NCI-H146 treated with DMSO at 0.1 percent for 48 hours (cell line): ENCODE data around the gene TMEM164.

ENCODE experiments used
- DNase-seq: peaks from one replicate; lab custom pipeline; 2025; ENCODE audit not compliant: unreplicated experiment; lab: John Stamatoyannopoulos, UW

Gene TMEM164

DNA sequence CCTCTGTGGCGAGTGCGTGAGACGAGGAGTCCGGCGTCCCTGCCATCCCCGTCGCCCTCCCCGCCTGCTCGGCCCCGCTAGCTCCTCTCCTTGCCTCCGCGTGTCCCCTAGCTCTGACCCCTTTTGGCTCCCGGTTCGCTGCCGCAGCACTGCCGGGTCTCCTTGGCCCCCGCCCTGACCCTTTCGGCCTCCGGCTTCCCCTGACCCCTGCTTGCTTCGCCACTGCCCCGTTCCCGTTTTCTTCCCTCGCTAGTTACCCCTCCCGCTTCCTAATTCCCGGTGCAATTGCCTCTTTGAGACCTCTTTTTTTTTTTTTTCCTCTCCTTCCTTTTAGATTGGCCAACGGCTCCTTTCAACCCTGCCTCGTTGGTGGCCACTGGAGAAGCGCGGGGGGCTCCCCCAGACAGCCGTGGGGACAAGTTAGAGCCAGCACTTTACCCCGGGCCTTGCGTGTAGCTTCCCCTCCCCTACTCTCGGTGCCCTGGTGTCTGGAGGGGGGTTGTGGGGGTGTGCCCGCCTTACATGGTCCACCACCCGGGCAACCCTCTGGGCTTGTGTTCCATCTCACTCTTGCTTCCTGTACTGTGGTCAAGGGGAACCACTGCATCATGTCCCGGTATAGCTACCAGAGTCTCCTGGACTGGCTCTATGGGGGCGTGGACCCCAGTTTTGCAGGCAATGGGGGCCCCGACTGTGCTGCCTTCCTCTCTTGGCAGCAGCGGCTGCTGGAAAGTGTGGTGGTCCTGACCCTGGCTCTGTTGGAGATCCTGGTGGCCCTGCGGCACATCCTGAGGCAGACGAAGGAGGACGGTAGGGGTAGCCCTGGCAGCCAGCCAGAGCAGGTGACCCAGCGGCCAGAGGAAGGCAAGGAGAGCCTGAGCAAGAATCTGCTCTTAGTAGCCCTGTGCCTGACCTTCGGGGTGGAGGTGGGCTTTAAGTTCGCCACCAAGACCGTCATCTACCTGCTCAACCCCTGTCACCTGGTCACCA, 548 bp downstream of the TMEM164 start:
- DNase-seq: peak; percentile 42

DNA sequence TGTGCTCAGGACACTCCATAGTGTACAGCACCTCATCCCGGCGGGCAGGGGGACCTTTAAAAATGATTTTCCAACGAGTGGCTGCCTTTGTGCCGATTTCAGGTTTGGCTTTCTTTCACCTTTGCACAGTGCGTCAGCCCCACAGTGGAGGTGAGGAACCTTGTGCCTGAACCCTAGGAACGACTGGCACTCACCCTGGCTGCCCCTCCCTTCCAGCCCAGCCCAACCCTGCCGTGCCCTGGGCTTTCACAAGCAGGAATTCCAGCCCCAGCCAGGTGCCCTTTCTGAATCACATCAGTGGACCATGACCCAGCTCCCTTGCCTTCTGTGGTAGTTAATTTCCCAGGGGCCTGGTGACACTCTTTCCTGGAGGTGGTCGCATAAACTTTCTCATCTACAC, 1.3 kb downstream of the TMEM164 start:
- no peak for DNase-seq

DNA sequence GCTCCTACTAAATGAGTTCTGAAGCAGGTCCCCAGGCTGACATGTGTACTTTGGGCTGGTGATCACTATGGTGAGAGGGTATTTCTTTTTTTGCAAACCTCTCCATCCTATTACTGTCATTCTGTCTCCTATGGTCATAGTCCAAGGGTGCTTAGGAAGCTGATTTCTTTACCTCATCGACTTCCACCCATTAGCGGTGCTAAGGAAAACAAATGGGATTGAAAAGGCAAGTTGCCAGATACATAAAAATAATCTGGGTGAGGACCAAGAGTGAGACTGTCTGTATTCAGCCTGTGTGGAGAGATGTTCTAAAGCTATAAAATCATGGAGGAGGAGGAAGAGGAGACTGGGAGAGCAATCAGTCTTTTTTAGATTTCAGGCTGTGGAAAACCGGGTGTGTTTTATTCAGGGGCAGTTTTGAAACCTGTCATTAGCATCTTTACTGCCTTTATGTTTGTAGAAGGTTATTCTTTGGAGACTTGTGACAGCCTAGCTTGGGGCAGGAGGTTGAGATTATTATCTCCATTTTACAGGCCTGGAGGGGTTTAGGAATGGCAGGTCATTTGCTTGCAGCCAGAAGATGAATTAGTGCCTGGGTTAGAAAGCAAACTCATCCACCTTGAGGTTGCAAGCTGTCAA, 1.9 kb downstream of the TMEM164 start:
- no peak for DNase-seq

DNA sequence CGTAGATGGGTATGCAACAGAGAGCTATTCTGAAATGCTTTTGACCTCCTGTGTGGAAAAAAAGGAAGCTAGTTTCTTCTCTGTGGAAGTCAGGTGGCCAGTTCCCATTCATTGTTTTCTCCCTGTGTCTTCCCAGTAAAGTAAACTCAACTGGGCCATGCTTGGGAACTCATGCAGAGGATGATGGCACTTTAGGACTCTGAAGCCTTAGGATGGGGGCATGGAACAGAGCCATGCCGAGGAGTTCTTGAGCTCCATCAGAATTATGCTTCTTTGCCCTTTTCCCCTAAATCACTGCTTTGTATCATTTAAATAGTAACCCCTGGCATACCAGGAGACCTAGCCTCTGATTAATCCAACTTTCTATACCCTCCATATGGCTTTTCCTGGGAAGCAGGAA, 3.2 kb downstream of the TMEM164 start:
- no peak for DNase-seq

DNA sequence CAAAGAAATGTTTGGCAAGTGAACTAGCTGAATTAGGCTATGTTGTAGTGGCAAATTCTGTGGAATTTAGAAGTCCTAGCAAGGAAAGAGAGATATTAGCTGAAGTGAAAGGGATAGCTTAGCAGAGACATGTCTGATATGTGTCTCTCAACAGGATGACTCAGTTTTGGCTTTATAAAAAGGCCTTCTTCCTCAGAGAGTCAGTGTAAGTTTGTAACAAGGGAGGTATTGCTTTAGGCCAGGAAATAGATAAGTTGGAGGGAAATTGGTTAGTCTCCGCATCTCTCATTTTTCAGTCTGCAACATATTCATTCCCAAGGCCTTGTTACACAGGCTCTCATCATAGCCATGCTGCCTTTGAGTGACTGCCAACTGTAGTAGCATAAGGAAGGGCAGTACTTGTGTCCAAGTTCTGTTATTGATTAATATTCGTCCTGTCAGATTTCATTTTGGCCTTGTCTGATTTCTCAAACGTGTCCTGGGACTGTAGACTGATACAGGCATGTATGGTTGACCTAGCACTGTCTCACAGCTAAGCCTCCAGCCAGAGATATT, 4.0 kb downstream of the TMEM164 start:
- no peak for DNase-seq

DNA sequence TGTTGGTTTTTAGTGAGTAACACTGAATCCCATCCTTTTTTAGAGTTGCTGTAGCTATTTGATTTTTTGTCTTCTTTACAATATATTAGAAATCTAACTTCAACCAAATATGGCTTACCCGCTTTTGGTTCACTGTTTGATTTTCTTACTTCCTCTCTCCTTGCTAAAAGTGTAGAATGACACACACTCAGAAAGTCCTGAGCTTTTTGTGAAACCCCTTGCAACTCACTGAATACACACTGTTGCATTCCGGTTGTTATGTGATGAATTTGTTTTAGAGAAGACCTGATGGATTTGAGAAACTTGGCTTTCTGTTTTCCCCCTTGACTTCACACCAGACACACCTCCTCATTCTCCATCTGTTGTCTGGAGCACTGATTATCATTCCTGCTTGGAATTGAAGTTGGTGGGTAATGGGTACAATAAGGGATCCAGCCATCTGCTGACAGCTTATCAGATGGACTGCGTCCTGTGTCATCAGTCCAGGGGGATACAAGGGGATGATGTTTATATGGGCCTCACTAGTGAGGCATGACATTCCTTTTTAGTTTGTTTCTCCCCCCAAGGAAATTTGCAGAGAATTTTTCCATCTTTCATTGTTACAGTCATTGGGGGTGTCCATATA, 5.2 kb downstream of the TMEM164 start:
- DNase-seq: no peak

DNA sequence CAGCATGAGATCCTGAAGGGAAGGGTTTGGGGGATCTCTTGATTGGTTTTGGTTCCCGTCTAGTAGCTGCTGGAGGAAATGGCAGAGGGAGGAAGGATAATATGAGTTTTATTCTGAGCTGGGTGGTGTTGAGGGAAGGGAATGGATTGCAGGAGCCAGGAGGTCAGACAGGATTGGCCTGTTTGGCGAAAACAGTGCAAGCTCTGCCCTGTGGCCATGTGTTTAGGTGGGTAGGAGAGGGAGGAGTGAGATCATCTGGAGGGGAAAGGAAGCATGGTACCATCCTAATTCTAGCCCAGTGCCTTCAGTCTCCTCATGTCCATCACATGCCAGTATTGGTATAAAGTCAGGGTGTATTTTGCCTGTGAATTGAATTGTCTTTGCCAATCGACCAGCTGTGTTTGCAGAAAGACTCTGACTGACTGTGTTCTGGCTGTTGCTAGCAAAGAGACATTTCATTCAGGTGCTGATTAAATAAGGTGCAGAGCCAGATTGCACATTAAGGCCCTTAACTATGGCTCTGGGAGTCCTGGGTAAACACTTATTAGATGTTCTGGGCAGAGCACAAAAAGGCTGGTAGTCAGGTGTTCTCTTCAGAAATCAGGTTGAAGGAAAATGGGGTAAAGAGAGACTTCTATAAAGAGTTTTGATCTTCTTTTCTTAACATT, 10.0 kb downstream of the TMEM164 start:
- DNase-seq: peak; percentile 82

DNA sequence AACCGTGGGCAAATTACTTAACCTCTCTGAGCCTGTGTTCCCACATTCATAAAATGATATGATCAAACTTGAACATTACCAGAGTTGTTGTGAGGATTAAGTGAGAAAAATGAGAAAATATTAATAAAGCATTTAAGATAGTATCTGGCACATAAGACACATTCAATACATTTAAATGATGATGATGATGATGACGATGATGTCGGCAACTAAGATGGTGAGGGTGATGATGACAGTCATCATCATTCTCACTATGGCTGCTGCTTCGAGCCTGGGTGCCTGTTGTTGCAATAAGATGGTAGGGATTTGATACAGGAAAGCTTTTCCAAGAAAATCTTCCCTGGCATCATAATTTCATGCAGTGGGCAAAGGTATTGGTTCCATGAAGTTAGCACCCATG, 11.1 kb downstream of the TMEM164 start:
- no peak for DNase-seq

DNA sequence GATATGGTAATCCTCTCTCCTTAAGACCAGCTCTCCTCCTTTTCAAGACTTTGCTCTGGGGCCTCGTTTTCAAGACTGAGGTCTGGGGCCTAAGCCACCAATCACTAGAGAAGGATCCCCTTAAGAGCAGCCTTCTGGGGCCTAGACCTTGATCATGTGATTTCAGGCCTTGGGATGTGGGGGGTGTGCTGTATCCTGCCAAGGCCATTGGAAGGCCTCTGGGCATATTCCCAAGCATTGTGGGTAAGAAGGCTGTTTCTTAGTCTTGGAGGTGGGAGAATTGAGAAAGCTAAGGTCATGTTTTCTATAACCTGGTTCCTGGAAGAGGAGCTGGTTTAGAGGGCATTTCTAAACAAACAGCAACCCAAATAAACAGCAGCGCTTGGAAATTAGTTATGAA, 12.1 kb downstream of the TMEM164 start:
- DNase-seq: no peak

DNA sequence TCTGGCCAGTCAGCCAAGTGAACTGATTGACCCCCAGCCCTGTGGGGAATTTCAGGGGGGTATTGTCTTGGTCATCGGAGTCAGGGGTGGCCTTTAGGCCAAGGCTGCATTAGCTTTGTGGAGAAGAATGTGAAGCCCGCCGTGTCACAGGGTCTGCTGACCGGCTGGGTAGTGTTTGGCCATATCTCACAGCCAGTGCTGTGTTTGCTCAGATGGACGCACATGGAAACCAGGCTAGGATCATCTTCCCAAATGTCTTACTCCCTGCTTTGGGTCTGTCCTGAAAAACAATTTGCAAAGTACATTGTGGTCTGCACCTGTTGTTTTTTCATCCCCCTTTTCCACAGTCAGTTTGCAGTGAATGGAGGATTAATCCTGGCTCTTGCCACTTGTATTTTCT, 13.0 kb downstream of the TMEM164 start:
- DNase-seq: no peak

DNA sequence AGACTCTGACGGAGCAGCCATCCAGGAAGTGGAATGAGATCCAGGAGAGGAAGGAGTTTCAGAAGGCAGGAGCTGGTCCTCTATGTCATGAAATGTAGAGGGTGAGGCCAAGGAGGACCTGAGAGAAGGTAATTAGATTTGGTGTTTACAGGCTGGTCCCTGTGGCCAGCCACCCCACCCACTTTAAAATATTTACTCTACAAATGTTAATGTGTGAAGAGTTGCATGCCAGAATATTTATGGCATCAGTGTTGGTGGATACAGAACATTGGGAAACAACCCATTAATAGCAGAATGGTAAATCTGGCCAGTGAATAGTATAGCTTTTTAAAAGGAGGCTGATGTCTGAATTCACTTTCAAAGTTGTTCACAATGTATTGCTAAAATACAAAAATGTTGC, 17.6 kb downstream of the TMEM164 start:
- DNase-seq: no peak

DNA sequence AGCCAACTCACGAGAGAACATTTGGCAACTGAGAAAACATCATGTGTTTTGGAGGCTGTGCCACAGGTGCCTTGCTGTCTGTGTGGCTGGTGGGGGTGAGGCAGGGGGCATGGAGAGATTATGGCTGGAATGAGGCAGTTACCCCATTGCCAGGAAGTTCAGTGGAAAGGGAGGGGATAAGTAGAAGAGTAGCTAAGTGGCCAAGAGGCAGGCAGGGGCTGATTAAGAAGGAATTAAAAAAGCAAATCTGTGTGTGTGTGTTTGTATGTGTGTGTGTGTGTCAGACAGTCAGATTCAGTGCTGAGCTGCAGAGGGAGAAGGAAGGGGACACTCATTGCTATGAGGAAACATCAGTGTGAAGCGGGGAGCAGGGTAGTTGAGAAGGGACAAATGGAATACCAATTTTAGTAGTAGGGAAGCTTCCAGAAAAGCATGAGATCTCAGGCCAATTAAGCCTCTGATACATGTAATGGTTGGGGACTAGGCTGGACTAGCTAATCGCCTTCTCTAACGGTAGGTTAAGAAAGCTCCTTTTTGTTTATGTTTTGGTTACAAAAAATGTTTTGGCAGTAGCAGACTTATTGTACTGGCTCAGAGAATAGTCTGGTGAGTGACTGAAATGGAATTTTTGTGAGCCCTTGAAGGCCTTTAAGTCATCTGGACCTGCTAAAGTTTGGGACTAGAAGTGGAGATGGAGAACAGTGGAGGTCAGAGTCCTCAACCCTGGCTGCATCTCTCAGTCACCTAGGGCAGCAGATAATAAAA, 18.5 kb downstream of the TMEM164 start:
- DNase-seq: no peak

DNA sequence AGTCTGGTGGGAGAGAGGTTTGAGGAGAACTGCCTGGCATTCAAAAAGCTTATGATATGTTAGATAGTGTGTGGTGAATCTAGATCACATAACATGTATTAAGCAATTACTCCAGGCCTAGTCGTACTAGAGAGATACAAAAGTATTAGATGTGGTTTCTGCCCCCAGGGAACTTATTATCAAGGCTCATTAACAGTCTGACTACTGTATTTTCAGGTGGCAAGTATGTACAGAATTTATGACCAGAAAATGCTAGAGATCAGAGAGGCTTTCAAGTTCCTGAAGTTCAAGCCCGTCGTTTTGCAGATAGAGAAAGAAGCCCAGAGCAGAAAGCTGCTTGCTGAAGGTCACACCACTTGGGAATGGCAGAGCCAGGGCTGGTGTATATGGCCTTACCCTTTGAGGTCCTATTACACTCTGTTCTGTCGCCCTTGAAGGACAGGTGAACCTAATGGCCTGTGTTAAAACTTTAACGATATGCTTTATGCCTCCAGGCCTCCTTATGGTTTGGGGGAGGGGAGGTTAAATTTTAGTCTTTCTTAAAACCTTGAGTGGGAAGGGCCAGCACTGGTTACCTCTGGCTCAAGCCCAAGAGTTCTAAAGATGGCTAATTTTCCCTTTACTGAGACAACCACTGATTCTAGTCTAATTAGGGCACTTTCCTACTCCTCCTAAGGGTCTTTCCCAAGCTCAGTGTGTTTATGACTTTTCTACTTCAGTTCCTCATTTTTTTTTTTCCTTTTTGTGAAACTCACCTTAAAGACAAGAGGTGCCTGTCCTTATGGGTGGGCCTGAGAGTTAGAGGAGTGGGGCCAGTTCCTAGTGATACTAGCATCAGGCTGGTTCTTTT, 19.9 kb downstream of the TMEM164 start:
- no peak for DNase-seq

DNA sequence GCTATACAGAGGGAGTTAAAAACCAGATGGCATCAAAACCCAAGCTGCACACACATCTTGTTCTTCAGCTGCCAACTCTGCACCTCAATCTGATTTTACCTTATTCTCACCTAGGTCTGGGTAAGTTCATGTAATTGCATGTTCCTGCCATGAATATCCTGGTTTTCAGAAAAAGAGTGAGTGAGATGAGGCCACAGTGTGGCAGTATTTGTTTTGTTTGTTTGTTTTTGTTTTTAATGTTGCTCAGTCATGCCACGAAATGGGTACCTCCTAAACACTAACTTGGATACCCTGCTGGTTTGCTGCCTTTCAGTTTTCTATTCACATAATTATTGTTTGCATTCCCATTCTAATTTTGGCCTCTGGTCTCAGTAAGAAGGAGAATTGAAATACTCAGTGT, 22.5 kb downstream of the TMEM164 start:
- DNase-seq: no peak

DNA sequence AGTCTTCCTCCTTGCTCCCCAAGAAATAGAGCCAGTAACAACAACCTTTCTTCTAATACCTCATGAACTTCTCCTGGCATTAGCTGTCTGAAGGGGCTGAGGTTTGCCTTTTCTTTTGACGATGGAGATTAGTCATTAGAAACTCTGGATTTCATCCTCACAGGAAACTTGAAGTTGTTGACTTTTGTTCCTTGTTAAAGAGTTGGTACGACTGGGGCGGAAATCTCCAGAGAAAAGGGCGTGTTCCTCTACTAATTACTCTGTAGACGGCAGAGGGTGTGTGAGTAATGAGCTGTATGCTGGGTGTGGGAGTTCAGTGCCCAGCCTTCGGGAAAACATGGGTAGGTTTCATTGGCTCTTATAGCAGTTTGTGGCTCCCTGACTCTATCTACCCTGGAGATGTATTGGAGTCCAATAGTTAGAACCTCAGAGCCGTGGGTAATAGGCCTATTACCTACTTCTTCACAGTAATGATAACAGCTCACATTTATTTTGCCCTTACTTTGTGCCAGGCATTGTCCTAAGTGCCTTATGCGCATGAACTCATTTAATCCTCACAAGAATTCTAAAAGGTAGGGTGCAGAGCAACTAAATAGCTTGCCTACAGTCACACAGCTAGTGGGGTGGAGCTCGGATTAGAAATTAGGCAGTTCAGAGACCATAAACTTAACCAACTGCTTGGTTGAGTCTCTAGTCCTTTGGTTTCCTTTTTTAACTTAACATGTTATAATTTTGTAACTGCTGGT, 23.4 kb downstream of the TMEM164 start:
- DNase-seq: no peak

DNA sequence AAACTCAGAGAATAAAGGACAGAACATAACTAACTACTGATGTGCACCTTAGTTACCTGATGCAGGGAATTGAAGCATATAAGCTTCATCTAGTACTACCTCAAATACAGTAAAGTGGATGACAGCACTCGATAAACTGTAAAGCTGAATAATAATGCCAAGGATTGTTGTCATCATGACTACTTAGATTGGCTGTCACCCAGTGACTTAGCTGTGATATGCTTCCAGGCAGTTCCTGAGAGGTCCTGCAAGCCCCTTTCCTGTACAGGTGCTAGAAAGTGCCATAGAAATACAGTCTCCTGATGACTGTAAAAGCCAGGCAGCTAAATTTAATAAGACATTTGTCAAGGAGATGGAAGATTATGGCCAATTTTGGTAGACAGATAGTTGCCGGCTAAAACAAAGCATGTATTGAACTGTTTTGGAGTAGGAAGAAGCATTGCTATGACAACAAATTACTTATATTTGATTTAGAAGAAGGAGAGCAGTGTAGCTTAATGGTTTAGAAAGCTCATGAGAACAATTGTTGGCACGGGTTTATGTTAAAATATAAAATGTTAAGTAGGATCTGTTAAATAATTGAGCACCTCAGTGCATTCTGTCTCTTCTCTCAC, 29.7 kb downstream of the TMEM164 start:
- no peak for DNase-seq

DNA sequence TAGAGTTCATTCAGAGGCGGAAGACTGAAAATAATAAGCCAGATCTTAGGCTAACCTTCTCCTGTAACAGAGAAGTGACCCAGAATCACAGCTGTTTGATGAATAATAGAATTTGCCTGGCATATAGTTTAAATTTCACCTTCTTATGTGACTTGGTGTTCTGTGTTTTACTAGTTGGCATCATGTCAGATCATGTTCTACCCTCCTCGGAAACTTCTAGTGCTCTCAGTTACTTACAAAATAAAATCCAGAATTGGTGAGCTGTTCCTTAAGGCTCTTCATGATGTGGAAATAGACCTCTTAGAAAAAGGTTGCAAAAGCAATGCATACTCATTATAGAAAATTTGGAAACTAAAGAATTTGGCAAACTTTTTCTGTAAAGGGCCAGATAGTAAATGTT, 31.1 kb downstream of the TMEM164 start:
- no peak for DNase-seq
